ENCODE results near the gene PTOV1.

Gene PTOV1

DNA sequence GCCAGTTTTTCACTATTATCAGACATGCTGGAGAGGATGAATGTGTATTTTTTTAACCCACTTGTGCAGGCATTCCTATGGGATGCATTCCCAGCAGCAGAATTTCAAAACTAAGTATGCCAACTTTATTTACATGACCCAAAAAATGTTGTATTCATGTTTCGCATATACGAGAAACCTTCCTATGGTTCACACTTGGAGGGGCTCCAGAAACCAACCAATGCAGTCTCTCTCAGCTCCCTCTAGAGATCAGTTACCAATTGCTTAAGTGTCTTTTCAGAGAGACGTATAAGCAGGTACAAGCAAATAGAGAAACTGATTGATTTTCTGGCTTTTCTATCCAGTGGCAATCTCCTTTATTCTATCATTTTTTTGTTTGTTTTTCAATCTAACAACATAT lies 5.5 kb upstream of the PTOV1 start:
- peak; percentile 66 for DNase-seq

DNA sequence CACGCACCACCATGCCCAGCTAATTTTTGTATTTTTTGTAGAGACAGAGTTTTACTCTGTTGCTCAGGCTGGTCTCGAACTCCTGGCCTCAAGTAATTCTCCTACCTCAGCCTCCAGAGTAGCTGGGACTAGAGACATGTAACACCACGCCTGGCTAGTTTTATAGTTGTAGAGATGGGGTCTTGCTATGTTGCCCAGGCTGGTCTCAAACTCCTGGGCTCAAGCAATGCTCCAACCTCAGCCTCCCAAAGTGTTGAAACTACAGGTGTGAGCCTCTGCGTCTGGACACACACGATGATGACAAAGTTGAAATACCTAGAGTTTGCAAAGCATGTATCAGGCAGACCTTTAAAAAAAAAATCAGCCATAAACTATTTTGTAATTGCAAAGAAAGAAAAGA lies 4.6 kb upstream of the PTOV1 start:
- DNase-seq: no peak

DNA sequence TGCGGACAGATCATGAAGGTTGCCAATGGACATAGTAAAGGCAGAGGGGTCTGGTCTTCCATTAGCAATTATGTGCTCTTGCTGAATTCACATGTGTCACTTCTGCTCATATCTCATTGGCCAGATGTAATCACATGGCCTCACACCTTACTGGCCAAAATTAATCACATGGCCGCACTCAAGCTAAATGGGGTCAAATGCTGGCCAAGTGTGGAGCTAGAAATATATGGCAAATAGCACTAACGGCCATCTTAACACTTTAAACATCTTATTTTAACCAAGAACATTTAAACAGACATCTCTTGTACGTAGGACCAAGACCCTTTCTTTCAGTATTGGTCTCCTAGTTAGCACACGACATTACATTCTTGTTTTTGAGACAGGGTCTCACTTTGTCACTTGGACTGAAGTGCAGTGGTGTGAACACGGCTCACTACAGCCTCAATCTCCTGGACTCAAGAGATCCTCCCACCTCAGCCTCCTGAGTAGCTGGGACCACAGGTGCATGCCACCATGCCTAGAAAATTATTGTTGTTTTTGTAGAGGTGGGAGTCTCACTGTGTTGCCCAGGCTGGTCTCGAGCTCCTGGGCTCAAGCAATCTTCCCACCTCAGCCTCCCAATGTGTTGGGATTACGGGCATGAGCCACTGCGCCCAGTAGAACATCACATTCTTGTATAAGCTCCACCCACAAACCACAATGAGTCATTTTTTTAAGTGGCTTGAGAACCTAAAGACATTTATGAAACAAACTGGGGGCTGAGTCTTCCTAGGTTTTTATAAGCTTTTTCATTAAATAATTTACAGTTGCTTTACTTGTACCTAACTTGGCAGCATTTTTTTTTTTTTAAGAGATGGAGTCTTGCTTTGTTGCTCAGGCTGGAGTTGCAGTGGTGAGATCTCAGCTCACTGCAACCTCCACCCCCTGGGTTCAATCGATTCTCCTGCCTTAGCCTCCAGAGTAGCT lies 2.9 kb upstream of the PTOV1 start:
- peak; percentile 81 for DNase-seq

DNA sequence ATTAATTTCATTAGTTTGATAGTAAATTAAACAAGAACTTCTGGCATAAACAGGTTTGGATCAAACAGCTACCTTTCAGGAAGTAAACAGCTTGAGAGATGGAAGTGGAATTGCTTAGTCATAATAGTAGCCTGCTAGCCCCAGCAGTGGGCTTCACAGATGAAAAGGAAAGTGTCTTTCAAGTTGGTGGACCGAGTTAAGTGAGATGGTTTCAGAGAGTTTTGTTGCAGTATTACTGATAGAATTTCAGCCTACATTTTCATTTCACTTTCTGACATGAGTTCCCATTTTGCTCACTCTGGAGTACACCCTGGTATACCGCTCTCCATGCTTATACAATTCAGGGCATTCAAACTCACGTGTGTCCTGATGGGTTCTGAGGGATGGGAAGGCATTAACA lies 2.0 kb upstream of the PTOV1 start:
- DNase-seq: no peak

DNA sequence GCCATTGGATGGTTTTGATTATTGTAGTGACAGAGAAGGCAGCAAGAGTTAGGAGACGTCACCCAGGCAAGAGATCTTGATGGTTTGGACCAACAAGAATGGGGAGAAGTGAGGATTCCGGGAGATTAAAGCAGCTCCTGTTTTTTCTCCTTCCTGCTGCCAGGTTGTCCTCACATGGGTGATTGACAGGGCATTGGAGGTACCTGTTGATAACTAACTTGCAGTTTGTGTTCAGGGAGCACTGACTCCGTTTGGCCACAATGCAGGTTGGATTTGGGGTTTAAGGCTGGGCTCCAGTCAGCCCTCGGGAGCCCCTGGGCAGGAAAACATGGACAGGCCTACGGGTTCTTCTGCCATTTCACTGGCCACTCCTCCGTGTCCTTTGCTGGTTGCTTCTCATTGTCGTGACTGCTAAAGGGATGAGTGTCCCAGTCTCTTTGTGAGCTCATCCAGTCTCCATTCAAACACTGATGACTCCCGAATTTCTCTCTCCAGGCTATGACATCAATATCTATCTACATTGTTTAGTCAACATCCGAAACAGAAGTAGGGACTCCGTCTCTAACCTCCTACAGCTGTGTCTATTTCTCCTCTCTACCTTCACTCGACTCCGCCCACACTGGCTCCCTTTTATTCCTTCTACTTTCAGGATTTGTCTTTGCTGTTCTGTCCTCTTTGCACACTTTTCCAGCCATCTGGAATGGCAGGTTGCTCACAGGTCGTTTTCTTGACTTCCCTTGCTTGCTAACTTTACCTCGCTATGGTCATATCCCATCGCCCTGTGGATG lies 1.3 kb upstream of the PTOV1 start:
- no peak for DNase-seq

DNA sequence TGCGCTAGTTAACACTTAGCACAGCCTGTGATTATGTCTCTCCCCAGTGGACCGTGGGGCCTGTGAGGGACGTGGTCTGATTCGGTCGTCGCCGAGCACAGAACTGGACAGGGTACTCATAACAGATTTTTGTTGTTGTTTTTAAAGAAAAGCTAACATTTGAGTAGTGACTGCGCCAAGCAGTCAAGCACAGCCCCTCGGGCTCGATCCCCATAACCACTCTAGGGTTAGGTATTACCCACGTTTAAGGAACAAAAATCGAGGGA lies 805 bp upstream of the PTOV1 start:
- DNase-seq: no peak

DNA sequence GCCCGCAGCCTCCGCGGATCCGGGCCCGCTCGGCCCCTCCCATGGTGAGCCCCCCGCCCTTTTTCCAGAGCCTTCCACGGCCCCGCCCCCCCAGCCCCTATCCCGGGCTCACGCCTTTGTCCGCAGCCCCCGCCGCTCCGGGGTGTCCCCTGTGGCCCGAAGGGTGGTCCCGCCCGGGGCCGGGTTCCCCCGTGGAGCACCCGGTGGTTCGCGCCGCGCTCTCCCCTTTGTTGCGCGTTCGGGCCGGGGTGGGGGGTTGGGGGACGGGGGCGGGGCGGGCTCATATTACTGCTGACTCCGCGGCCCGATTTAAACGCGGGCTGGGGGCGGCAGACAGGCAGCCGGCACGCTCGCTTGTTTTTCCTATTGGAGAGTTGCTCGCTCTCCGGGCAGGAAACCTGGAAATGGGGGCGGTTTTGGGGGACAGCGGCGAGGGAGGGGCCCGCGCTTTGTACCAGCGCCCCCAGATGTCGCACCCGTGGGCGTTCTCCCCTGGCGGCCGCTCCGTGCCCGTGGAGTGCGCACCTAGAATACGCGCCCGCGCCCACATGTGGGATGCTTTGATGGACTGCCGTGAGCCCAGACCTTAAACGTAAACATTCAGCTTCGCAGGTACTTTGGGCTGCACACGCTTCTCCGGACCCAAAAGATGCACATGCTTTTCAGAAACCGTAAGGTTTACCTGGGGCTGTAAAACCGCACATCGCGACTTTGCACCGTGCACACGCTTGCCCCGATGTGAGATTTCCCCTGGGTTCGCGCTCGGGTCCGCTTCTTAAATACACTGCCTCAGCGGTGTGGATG lies 699 bp downstream of the PTOV1 start:
- DNase-seq: no peak

DNA sequence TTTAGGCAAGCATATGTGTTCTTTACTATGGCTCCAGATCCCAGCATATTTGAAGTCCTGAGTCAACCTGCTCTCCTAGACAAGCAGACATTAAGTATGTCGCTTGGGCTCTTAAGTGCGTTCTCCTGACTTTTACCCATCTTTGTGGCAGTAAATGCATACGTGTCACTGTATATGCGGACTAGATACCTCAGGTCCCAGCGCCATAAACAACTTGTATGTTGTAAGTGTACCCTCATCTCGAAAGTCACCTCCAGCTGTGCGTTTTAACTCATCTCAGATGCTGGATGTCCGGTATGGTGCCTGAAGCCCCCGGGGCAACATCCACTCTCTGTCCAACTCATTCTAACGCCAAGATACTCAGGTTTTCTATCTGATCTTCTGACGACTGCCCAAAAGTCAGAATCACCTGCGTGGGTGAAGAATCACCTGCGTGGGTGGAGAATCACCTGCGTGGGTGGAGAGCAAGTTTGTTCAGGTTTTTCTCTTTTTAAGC lies 1.7 kb downstream of the PTOV1 start:
- peak; percentile 23 for DNase-seq

DNA sequence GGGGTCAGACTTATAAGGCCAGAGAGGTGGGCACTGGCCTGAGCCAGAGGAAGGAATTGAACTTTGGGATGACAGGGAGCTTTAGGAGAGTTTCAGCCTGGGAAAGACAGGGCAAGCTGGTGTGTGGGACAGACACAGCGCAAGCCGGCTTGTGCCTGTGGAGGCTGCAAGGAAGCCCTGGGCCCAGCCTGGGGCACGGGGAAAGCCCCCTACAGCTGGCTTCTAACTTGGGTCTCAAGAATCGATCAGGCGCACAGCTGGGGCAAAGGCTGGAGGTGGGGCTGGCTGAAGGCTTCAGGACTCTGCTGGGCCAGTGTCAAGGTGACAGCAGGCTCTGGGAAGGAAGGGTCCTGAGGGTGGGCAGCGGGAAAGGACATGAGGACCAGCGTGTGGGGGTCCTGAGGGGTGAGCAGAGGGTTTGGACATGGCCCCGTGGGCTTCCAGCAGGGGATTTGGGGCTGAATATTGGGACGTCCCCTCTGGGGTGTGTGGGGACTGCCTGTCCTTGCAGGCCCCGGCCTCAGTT lies 3.0 kb downstream of the PTOV1 start:
- DNase-seq: no peak

DNA sequence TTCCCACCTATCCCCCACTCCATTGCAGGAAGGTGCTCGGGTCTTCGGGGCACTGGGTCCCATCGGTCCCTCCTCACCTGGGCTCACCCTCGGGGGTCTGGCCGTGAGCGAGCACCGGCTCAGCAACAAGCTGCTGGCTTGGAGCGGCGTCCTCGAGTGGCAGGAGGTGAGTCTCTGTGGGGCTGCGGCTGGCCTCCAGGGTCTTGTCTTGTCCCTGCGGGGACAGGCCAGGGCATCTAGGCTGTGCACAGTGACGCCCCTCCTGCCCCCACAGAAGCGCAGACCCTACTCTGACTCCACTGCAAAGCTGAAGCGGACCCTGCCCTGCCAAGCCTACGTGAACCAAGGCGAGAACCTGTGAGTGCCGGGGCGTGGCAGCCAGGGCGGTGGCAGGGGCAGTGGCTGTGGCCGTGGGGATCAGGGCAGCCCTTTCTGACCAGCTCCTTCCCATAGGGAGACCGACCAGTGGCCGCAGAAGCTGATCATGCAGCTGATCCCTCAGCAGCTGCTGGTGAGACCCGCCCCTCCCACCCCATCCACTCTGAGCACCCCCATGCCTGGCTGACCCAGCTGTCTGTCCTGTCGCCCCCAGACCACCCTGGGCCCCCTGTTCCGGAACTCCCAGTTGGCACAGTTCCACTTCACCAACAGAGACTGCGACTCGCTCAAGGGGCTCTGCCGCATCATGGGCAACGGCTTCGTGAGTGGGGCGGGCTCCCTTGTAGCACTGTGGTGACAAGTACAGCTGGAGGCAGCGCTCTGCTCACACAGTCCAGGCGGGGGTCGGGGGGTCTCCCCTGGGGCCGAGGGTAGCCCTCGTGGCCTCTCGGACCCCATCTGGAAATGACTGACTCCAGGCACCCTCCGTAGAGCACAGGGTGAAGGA lies 3.7 kb downstream of the PTOV1 start:
- no peak for DNase-seq

DNA sequence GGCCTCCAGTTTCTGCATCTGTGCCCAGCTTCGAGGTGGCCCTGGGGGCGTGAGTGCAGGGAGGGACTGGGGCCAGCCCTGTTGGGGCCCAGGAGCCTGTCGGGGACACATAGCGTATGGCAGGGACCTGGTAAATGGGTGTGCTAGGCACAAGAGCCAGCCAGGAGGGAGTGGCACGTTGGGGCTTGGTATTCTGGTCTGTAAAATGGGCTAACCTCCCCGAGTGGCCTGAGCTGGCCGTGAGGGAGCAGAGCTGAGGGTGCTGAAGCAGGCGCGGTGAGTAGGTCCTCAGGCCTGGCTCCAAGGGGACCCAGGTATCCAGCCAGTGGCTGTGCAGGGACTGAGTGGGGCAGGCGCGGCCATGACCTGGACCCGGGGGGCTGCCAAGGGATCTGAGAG lies 4.3 kb downstream of the PTOV1 start:
- DNase-seq: no peak

DNA sequence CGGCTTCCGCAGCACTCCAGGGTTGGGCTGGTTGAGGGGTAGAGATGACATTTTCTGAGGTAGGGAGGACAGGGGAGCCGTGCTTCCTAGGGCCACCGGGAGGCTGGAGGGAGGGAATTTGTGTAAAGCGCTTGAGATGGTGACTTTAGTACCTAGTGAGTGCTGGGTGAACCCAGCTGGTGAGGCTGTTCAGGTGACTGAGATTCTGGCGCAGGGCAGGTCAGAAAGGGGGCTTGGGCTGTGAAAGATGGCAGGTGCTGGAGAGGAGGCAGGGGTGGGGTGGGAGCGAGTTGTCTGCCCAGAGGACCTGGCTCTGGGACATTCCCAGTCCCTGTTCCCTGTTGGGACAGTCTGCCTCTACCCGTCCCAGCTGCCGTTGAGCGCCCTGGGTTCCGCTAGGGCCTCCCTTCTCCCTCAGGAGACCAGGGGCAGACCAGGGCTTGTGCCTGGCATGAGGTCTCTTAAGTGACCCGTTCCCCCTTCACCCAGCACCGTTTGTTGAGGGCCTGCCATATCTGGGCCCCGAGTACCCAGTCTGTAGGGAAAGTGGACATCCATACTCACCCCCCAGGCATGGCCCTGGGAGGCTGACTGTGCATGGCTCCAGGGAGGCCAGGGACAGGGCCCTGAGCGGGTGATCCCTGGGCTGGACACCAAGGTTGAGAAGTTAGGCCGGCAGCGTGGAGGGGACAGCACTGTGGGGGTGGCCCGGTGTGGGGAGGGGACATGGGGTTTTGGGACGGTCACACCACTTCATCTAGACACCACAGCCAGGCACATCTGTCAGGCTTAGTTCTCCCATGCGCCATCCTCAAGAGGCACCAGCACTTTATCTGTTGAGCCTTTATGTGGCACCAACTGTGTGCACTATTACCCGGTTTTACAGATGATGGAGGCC lies 5.0 kb downstream of the PTOV1 start:
- no peak for DNase-seq

DNA sequence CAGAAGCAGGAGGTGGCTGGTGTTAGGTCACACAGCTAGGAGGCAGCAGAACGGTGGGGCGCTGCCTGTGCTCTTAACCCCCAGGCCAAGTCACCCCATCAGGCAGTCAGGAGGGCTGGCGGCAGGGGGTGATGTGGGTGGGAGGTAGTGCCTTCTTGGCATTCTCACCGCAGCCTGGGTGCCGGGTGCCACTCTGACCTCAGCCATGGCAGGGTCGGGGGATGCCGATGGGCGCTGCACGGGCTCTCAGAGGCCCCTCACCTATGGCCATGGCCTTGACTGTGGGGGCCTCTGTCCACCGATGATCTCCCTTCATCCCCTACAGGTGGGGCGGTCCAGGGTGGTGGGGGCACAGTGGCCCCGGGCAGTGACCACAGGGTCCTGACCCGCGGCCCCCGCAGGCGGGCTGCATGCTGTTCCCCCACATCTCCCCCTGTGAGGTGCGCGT lies 5.6 kb downstream of the PTOV1 start:
- DNase-seq: no peak

DNA sequence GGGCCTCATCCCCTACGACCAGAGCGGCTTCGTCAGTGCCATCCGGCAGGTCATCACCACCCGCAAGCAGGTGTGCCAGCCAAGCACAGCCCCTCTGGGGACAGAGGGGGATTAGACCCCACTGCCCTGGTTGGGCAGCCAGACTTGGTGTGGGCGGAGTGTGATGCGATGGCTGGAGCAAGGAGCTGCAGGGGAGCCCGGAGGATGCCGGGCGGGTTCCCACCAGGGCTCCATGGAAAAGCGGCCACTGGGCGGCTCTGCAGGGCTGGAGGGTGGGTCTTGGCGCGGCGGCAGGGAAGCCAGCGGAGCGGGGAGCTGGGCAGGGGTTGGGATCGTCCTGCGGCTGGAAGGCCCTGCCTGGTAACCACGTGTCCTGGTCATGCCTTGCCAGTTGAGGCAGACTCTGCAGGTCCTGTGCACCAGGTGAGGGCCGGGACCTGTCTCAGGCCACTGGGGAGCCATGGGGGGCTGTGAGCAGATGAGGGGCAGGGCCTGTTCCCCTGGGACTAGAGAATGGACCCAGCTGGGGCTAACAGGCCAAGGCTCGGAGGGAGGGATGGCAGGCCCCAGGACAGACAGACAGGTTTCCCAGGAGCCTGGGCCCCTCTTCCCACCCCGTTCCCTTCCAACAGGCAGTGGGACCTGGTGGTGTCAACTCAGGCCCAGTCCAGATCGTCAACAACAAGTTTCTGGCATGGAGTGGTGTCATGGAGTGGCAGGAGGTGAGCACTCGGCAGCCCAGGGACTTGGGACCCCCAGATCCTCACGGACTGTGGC lies 6.3 kb downstream of the PTOV1 start:
- no peak for DNase-seq

DNA sequence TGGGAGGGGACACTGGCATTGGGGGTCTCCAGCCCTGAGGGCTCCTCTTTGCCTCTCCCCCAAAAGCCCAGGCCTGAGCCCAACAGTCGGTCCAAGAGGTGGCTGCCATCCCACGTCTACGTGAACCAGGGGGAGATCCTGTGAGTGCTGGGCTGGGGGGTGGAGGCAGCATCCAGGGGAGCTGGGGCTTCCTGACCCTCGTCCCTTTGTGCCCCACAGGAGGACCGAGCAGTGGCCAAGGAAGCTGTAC lies 6.8 kb downstream of the PTOV1 start:
- DNase-seq: no peak

DNA sequence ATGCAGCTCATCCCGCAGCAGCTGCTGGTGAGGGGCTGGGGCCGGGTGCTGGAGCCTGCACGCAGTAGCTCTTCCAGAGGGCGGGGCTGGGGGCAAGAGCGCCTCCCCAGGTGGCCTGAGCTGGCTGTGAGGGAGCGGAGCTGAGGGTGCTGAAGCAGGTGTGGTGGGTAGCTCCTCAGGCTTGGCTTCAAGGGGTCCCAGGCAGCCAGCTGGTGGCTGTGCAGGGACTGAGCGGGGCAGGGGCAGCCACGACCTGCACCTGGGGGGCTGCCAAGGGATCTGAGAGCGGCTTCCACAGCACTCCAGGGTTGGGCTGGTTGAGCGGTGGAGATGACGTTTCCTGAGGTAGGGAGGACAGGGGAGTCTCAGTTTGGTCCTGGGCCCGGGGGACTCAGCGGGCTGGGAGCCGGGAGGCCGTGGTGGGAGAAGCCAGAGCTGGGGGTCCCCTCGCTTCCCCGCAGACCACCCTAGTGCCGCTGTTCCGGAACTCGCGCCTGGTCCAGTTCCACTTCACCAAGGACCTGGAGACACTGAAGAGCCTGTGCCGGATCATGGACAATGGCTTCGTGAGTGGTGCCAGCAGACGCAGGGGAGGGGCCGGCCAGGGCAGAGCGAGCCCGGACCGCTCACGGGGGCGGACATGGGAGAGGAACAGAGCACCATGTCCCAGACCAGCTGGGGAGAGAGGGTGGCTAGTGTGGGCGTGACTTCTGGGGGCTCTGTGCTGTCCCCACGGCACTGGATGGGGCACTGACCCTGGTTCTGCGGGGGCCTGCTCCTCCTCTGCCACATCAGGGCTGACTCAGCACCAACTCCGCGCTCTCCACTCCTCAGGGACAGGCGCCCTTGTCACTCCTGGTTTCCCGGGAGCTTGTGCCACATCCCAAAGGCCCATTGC lies 7.4 kb downstream of the PTOV1 start:
- DNase-seq: no peak

DNA sequence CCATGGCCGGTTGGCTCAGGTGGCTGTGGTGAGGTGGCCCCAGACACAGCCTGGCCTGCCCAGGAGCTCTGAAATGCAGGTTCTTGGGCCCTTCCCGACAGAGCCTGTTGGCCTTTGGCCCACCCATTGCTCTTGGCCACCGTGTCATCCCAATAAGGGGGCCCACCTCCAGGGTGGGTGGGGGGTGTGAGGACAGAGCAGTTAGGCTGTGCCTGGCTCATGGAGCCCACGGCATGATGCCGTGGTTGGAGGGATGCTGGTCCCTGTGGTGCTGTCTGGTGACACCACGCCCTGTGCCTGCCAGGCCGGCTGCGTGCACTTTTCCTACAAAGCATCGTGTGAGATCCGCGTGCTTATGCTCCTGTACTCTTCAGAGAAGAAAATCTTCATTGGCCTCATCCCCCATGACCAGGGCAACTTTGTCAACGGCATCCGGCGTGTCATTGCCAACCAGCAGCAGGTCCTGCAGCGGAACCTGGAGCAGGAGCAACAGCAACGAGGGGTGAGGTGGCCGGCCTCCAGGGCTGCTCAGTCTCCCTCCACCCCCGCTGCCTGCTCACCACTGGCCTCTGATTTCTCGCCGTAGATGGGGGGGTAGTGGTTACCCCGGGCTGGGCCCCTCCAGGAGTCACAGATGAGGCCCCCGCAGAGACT lies 8.8 kb downstream of the PTOV1 start:
- DNase-seq: no peak

DNA sequence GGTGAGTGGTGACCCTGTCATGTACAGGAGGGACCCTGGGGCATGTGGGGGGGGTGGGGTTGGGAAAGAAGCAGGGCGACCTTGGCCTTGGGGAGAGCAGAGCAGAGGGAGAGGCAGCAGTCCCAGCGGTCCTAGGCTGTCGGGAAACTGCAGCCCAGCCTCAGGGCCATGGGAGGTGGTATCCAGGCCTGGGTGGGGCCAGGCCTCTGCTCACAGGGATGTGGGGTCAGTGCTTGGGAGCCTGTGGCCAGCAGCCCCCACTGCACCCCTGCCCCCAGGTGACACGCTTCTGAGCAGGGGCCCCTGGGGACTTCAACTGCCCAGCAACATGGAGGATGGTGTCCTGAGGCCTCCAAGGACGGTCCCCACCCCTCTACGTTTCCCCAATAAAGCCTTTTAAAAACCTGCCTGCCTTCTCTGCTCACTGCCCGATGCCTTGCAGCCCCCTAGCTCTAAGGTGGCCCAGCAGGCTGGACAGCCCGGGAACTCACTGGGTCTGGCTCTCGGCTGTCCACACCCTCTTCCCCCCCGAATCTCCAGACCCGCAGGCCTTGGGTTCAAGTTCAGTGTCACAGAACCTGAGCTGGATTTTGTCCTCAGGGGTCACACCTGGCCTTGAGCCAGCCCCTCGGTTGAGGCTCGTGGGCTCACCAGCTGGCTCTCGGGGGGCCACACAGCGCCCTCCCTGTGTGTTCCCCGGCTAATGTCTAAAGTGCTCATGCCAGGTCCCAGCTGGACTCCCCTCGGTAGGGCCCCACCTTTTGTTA lies 9.6 kb downstream of the PTOV1 start:
- no peak for DNase-seq
